Stomach (tissue), 4 donors: ENCODE results near the gene ZNF318.

ENCODE experiments used
- EP300 ChIP-seq: sonication (generic); formaldehyde crosslinking; IDR thresholded peaks from one replicate; pipeline ENCODE4 v1.6.1; 2017; ENCODE audit warnings: antibody characterized with exemption
- POLR2A ChIP-seq, 4 donors: fragments of 450-650 bp; IDR thresholded peaks; one replicate each; pipeline ENCODE4 v1.6.1; 2016; ENCODE audit warnings: antibody characterized with exemption in 4 of 4, control low read depth in 2 of 4, mild to moderate bottlenecking in 1 of 4, moderate library complexity in 1 of 4
- POLR2AphosphoS5 ChIP-seq, 3 donors: sonication (generic); formaldehyde crosslinking; IDR thresholded peaks; one replicate each; pipeline ENCODE4 v1.6.1; 2016; ENCODE audit warnings: antibody characterized with exemption in 3 of 3
- TF ChIP-seq, protein P1 (sequence below), 7 experiments: fragments of 450-650 bp in 4 of 7; fragments of 200-600 bp in 3 of 7; sonication (generic) in 3 of 7; IDR thresholded peaks; one replicate each; pipeline ENCODE4 v1.5.1; 2016 to 2019; ENCODE audit warnings: antibody characterized with exemption in 7 of 7, control low read depth in 2 of 7, mild to moderate bottlenecking in 1 of 7

- TF ChIP-seq, protein P1, sequence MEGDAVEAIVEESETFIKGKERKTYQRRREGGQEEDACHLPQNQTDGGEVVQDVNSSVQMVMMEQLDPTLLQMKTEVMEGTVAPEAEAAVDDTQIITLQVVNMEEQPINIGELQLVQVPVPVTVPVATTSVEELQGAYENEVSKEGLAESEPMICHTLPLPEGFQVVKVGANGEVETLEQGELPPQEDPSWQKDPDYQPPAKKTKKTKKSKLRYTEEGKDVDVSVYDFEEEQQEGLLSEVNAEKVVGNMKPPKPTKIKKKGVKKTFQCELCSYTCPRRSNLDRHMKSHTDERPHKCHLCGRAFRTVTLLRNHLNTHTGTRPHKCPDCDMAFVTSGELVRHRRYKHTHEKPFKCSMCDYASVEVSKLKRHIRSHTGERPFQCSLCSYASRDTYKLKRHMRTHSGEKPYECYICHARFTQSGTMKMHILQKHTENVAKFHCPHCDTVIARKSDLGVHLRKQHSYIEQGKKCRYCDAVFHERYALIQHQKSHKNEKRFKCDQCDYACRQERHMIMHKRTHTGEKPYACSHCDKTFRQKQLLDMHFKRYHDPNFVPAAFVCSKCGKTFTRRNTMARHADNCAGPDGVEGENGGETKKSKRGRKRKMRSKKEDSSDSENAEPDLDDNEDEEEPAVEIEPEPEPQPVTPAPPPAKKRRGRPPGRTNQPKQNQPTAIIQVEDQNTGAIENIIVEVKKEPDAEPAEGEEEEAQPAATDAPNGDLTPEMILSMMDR (IDR thresholded peaks at IDR 0.05), result no peak
- no peak for TF ChIP-seq POLR2A (IDR thresholded peaks at IDR 0.05)
- no peak for TF ChIP-seq POLR2AphosphoS5 (IDR thresholded peaks at IDR 0.05)
- TF ChIP-seq EP300, result no peak
Observed at GRCh38 chr6:43310624-43311023, 58.8 kb downstream of the ZNF318 start.
